HepG2 (cell line): Measurements from ENCODE around the gene GGNBP2. TPM values are rescaled to one million over a fixed set of nuclear protein-coding genes. Genes with fewer than 3 reads are reported as not detected.

Source experiments
- ADNP ChIP-seq: sonication (generic); formaldehyde crosslinking; IDR thresholded peaks from 2 replicates; pipeline ENCODE4 v1.4.0; 2020; ENCODE audit warnings: missing genetic modification reagents
- AGO2 ChIP-seq: fragments of 200-400 bp; formaldehyde crosslinking; optimal IDR thresholded peaks from 2 replicates; pipeline ENCODE3; 2017; ENCODE audit warnings: mild to moderate bottlenecking, low read depth, low read length, moderate library complexity
- ARNT ChIP-seq: fragments of 450-650 bp; IDR thresholded peaks from 2 replicates; pipeline ENCODE4 v1.6.1; 2017
- E2F1 ChIP-seq: sonication (generic); formaldehyde crosslinking; IDR thresholded peaks from 2 replicates; pipeline ENCODE4 v1.5.0; 2020; ENCODE audit warnings: missing genetic modification reagents
- EHMT2 ChIP-seq: fragments of 200-600 bp; sonication (generic); IDR thresholded peaks from 2 replicates; pipeline ENCODE4 v1.7.0; 2017; ENCODE audit warnings: antibody characterized with exemption, low read depth, low read length, borderline replicate concordance
- EZH2 ChIP-seq: conservative IDR thresholded peaks from 2 replicates; pipeline ENCODE4 v1.6.1; 2012; ENCODE audit warnings: mild to moderate bottlenecking, low read depth, low read length, moderate library complexity
- GFI1 ChIP-seq: sonication (generic); formaldehyde crosslinking; IDR thresholded peaks from 2 replicates; pipeline ENCODE4 v1.5.0; 2020; ENCODE audit warnings: missing genetic modification reagents, mild to moderate bottlenecking, borderline replicate concordance
- ISL2 ChIP-seq: sonication (generic); formaldehyde crosslinking; IDR thresholded peaks from 2 replicates; pipeline ENCODE4 v1.5.0; 2020; ENCODE audit warnings: missing genetic modification reagents
- KLF16 ChIP-seq, 2 experiments: sonication (generic) in 1 of 2; formaldehyde crosslinking in 1 of 2; IDR thresholded peaks; 2 replicates each; pipeline versions ENCODE4 v1.6.1 to v1.8.0; 2016 to 2023; ENCODE audit warnings: missing genetic modification reagents in 2 of 2, missing compliant biosample characterization in 1 of 2
- NR2F2 ChIP-seq: IDR thresholded peaks from 2 replicates; pipeline ENCODE4 v1.6.1; 2012; ENCODE audit warnings: low read depth, inconsistent platforms, borderline replicate concordance
- PHF21A ChIP-seq: sonication (generic); formaldehyde crosslinking; IDR thresholded peaks from 2 replicates; pipeline ENCODE4 v1.5.0; 2020; ENCODE audit warnings: mild to moderate bottlenecking, missing genetic modification reagents
- RAD51 ChIP-seq: fragments of 450-650 bp; IDR thresholded peaks from 2 replicates; pipeline ENCODE4 v1.6.1; 2016; ENCODE audit warnings: borderline replicate concordance
- RBFOX2 ChIP-seq: fragments of 200-400 bp; formaldehyde crosslinking; IDR thresholded peaks from 2 replicates; pipeline ENCODE4 v1.6.1; 2017; ENCODE audit warnings: low read depth, mild to moderate bottlenecking, low read length
- RBM39 ChIP-seq: fragments of 200-400 bp; formaldehyde crosslinking; IDR thresholded peaks from one replicate; pipeline ENCODE4 v1.6.1; 2018; ENCODE audit warnings: antibody characterized with exemption, mild to moderate bottlenecking, low read depth, low read length; ENCODE audit not compliant: poor library complexity, severe bottlenecking
- SETDB1 ChIP-seq: sonication (generic); formaldehyde crosslinking; IDR thresholded peaks from 2 replicates; pipeline ENCODE4 v1.5.1; 2020; ENCODE audit warnings: missing genetic modification reagents, mild to moderate bottlenecking, borderline replicate concordance
- TOPORS ChIP-seq: sonication (generic); formaldehyde crosslinking; IDR thresholded peaks from 2 replicates; pipeline ENCODE4 v1.8.0; 2023; ENCODE audit warnings: mild to moderate bottlenecking, missing genetic modification reagents
- TSC22D2 ChIP-seq: sonication (generic); formaldehyde crosslinking; IDR thresholded peaks from 2 replicates; pipeline ENCODE4 v1.5.1; 2020; ENCODE audit warnings: missing genetic modification reagents, mild to moderate bottlenecking, borderline replicate concordance
- U2AF1 ChIP-seq: fragments of 200-400 bp; formaldehyde crosslinking; optimal IDR thresholded peaks from 2 replicates; pipeline ENCODE3; 2017; ENCODE audit warnings: mild to moderate bottlenecking, low read depth, low read length
- ZHX1 ChIP-seq: sonication (generic); formaldehyde crosslinking; IDR thresholded peaks from 2 replicates; pipeline ENCODE4 v1.8.1; 2022; ENCODE audit warnings: low read depth, mild to moderate bottlenecking, missing genetic modification reagents
- ZNF367 ChIP-seq: sonication (generic); formaldehyde crosslinking; IDR thresholded peaks from 2 replicates; pipeline ENCODE4 v1.4.0; 2020; ENCODE audit warnings: missing genetic modification reagents, borderline replicate concordance
- ZNF549 ChIP-seq: sonication (generic); formaldehyde crosslinking; IDR thresholded peaks from 2 replicates; pipeline ENCODE4 v1.5.0; 2020; ENCODE audit warnings: missing genetic modification reagents
- ZNF792 ChIP-seq: IDR thresholded peaks from 2 replicates; pipeline ENCODE4 v1.6.1; 2016
- ZSCAN22 ChIP-seq: sonication (generic); formaldehyde crosslinking; IDR thresholded peaks from 2 replicates; pipeline ENCODE4 v1.4.0; 2020; ENCODE audit warnings: mild to moderate bottlenecking, missing genetic modification reagents
- polyA plus RNA-seq, 8 experiments: library from polyadenylated mRNA; depleted of rRNA in 3 of 8; stranded (reverse) in 7 of 8; unstranded in 1 of 8; fragments of >200 nt; fragmentation: Illumina TruSeq in 4 of 8; extraction: Trizol in 4 of 8; gene quantifications; 2 replicates each; pipeline versions ENCODE4 v1.2.1 to v1.2.3, GENCODE V29; 2011 to 2016; ENCODE audit warnings: low read depth in 4 of 8, missing spikeins in 1 of 8, mixed read lengths in 1 of 8; ENCODE audit not compliant: insufficient read depth in 1 of 8
- total RNA-seq, 5 experiments: library from RNA; depleted of rRNA; stranded (reverse); fragments of >200 nt; fragmentation: Illumina TruSeq; extraction: Trizol; gene quantifications; 2 replicates each; pipeline ENCODE4 v1.2.3, GENCODE V29; 2016; ENCODE audit warnings: low read depth in 1 of 5
- TF ChIP-seq, protein P1 (sequence below): fragments of 450-650 bp; IDR thresholded peaks from 2 replicates; pipeline ENCODE4 v1.6.1; 2016
- TF ChIP-seq, protein P2 (sequence below): sonication (generic); formaldehyde crosslinking; IDR thresholded peaks from 2 replicates; pipeline ENCODE4 v1.8.0; 2023; ENCODE audit warnings: mild to moderate bottlenecking, missing genetic modification reagents

Gene GGNBP2
- total and polyA plus RNA-seq, 2 of the 13 experiments (the other 11 are each of a cell fraction or from before 2014, with no cell fraction given): 53.3 to 84.2 TPM

GRCh38 chr17:36601303-36602029 lies 56.7 kb downstream of the GGNBP2 start, which contains the start of gene MRM1 (continued):
- TF ChIP-seq ZHX1 (CRISPR knock-in tag) (no peak), ZNF792 (CRISPR knock-in tag) (peak; percentile 81; the same call in 1 of the 2 replicates), TOPORS (no peak), EZH2 (no peak), ADNP (CRISPR knock-in tag) (no peak; the same call in 1 of the 2 replicates), ZNF549 (CRISPR knock-in tag) (no peak), GFI1 (CRISPR knock-in tag) (peak; percentile 75), RBM39 (peak; percentile 80), ARNT (no peak), ZNF367 (CRISPR knock-in tag) (no peak), TSC22D2 (CRISPR knock-in tag) (peak; percentile 34; the same call in 1 of the 2 replicates), ISL2 (CRISPR knock-in tag) (peak; percentile 43; the same call in 1 of the 2 replicates), RBFOX2 (peak; percentile 91), ZSCAN22 (CRISPR knock-in tag) (no peak), AGO2 (peak; percentile 96), NR2F2 (peak; percentile 61; the same call in 1 of the 2 replicates), RAD51 (no peak), PHF21A (CRISPR knock-in tag) (no peak), SETDB1 (CRISPR knock-in tag) (no peak), EHMT2 (no peak), E2F1 (peak; percentile 65; the same call in 1 of the 2 replicates), U2AF1 (no peak), KLF16 (CRISPR knock-in tag; IDR thresholded peaks at IDR 0.05) (peak in 1 of 2 experiments; percentile 52; a peak in 1 of 4 replicates)
- TF ChIP-seq, protein P1, sequence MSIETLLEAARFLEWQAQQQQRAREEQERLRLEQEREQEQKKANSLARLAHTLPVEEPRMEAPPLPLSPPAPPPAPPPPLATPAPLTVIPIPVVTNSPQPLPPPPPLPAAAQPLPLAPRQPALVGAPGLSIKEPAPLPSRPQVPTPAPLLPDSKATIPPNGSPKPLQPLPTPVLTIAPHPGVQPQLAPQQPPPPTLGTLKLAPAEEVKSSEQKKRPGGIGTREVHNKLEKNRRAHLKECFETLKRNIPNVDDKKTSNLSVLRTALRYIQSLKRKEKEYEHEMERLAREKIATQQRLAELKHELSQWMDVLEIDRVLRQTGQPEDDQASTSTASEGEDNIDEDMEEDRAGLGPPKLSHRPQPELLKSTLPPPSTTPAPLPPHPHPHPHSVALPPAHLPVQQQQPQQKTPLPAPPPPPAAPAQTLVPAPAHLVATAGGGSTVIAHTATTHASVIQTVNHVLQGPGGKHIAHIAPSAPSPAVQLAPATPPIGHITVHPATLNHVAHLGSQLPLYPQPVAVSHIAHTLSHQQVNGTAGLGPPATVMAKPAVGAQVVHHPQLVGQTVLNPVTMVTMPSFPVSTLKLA: peak; percentile 61
- TF ChIP-seq, protein P2, sequence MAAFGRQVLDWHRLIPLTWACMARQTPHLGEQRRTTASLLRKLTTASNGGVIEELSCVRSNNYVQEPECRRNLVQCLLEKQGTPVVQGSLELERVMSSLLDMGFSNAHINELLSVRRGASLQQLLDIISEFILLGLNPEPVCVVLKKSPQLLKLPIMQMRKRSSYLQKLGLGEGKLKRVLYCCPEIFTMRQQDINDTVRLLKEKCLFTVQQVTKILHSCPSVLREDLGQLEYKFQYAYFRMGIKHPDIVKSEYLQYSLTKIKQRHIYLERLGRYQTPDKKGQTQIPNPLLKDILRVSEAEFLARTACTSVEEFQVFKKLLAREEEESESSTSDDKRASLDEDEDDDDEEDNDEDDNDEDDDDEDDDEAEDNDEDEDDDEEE (CRISPR knock-in tag): no peak
